Heart left ventricle (tissue), 13 donors: ENCODE data around the gene SLC35F3.

Experiments
- CTCF ChIP-seq, 12 donors: fragments of 200-600 bp; sonication (generic) in 4 of 12; IDR thresholded peaks; one replicate each; pipeline versions ENCODE4 v1.5.0 to v1.8.0; 2018 to 2022; ENCODE audit warnings: antibody characterized with exemption in 12 of 12, mild to moderate bottlenecking in 5 of 12
- POLR2A ChIP-seq, 2 donors: fragments of 450-650 bp; IDR thresholded peaks; one replicate each; pipeline ENCODE4 v1.6.1; 2017; ENCODE audit warnings: antibody characterized with exemption in 2 of 2, mild to moderate bottlenecking in 2 of 2, moderate library complexity in 2 of 2
- donor health status: ischemic (EF 13 %, LVEDD 7.1; RV severe dilation, severe dysfunction).
- donor health status: DM: no; HTN: yes; CAD: no.
- donor health status: DM: no; HTN: no; CAD: no.
- donor health status: ischemic (EF 25% LVEDD 6.9; RV normal size, moderate dysfunction).
- donor health status: ischemic (EF 25% LVEDD 5.7; RV mildly dilated, moderate dysfunction).
- donor health status: ischemic (EF 35%, LVEDD 5.7; RV mildly dilated, moderate dysfunction).
- donor health status: nonischemic (EF 11% LVEDD 7.7; RV severe dilation, severe dysfunction).
- donor health status: DM: yes; HTN: yes; CAD: no.
- donor health status: PGD.
- donor health status: ischemic (EF 29% LVEDD 5.4; RV normal size, mild dysfunction).
- donor health status: nonischemic (EF 23%, LVEDD 6.1; RV moderate dilation, normal function).

GRCh38 chr1:233994112-233994511, 89.6 kb downstream of the SLC35F3 start:
- TF ChIP-seq CTCF (IDR thresholded peaks at IDR 0.05) (no peak), POLR2A (IDR thresholded peaks at IDR 0.05) (no peak)
